K562 (cell line): ENCODE measurements around the gene EPHA2. TPM values are rescaled to one million over a fixed set of nuclear protein-coding genes. Genes with fewer than 3 reads are reported as not detected.

Experiments
- ATF7 ChIP-seq: fragments of 450-650 bp; IDR thresholded peaks from 2 replicates; pipeline ENCODE4 v1.7.1; 2014; ENCODE audit warnings: mild to moderate bottlenecking, moderate library complexity
- CBFB ChIP-seq: sonication (generic); formaldehyde crosslinking; IDR thresholded peaks from 2 replicates; pipeline ENCODE4 v1.4.0; 2020; ENCODE audit warnings: mild to moderate bottlenecking, missing genetic modification reagents
- CCNT2 ChIP-seq: IDR thresholded peaks from 2 replicates; pipeline ENCODE4 v1.6.1; 2011; ENCODE audit warnings: borderline replicate concordance, low read depth, mild to moderate bottlenecking, moderate library complexity, mixed read lengths, low read length; ENCODE audit not compliant: insufficient read length; ENCODE audit errors: extremely low read depth
- EP300 ChIP-seq: IDR thresholded peaks from 2 replicates; pipeline ENCODE4 v1.6.1; 2012; ENCODE audit warnings: low read length, improper control_type of control experiment
- HNRNPUL1 ChIP-seq: fragments of 200-400 bp; formaldehyde crosslinking; IDR thresholded peaks from 2 replicates; pipeline ENCODE4 v1.6.1; 2017; ENCODE audit warnings: low read length
- KDM1A ChIP-seq, 2 experiments: fragments of 450-650 bp; IDR thresholded peaks; 2 replicates each; pipeline ENCODE4 v1.6.1; 2016; ENCODE audit warnings: mild to moderate bottlenecking in 2 of 2
- MAX ChIP-seq: sonication (generic); formaldehyde crosslinking; IDR thresholded peaks from 2 replicates; pipeline ENCODE4 v1.9.0; 2022; ENCODE audit warnings: mild to moderate bottlenecking, missing genetic modification reagents
- MBD2 ChIP-seq: sonication (generic); IDR thresholded peaks from 2 replicates; pipeline ENCODE4 v1.6.1; 2016; ENCODE audit warnings: low read depth, borderline replicate concordance
- OTX1 ChIP-seq: fragments of 450-650 bp; formaldehyde crosslinking; IDR thresholded peaks from 2 replicates; pipeline ENCODE4 v1.4.0; 2022; ENCODE audit warnings: mild to moderate bottlenecking
- REST ChIP-seq, 2 experiments: fragments of 450-650 bp; formaldehyde crosslinking in 1 of 2; IDR thresholded peaks; 2 replicates each; pipeline versions ENCODE4 v1.4.0 to v1.6.1; 2014 to 2020; ENCODE audit warnings: mild to moderate bottlenecking in 2 of 2, borderline replicate concordance in 1 of 2, low read depth in 1 of 2
- SP1 ChIP-seq: sonication (generic); formaldehyde crosslinking; IDR thresholded peaks from 2 replicates; pipeline ENCODE4 v1.8.1; 2022; ENCODE audit warnings: mild to moderate bottlenecking, missing genetic modification reagents
- XRCC5 ChIP-seq: fragments of 200-400 bp; formaldehyde crosslinking; IDR thresholded peaks from 2 replicates; pipeline ENCODE4 v1.6.1; 2017; ENCODE audit warnings: low read depth, mild to moderate bottlenecking, low read length
- ZFP1 ChIP-seq: fragments of 450-650 bp; formaldehyde crosslinking; IDR thresholded peaks from 2 replicates; pipeline ENCODE4 v1.4.0; 2020; ENCODE audit warnings: mild to moderate bottlenecking, mixed read lengths
- ZFP91 ChIP-seq: sonication (generic); formaldehyde crosslinking; IDR thresholded peaks from 2 replicates; pipeline ENCODE4 v1.8.0; 2022; ENCODE audit warnings: mild to moderate bottlenecking, missing genetic modification reagents
- polyA plus RNA-seq, 8 experiments: library from polyadenylated mRNA; depleted of rRNA in 4 of 8; stranded (reverse) in 5 of 8; unstranded in 3 of 8; fragments of >200 nt; fragmentation: Nextera tagmentation in 2 of 8; fragmentation: Illumina TruSeq in 1 of 8; extraction: Ambion mirVana in 2 of 8; extraction: Trizol in 1 of 8; gene quantifications; 2 replicates each; pipeline versions ENCODE4 v1.2.1 to v1.2.3, GENCODE V29; 2011 to 2014; ENCODE audit warnings: inconsistent platforms in 1 of 8, missing spikeins in 1 of 8
- total RNA-seq, 7 experiments: library from RNA; depleted of rRNA in 6 of 7; stranded (reverse); fragments of >200 nt in 6 of 7; fragmentation: Illumina TruSeq in 2 of 7; extraction: Trizol in 2 of 7; gene quantifications; 2 replicates each; pipeline versions ENCODE4 v1.2.1 to v1.2.3, GENCODE V29; 2011 to 2021; ENCODE audit warnings: low replicate concordance in 1 of 7
- TF ChIP-seq, protein P1 (sequence below): sonication (generic); formaldehyde crosslinking; IDR thresholded peaks from 2 replicates; pipeline ENCODE4 v1.4.0; 2020; ENCODE audit warnings: mild to moderate bottlenecking, missing genetic modification reagents

Gene EPHA2
- total and polyA plus RNA-seq, 9 of the 15 experiments (the other 6 are each of a cell fraction or from before 2014, with no cell fraction given), result 0.04 to 0.40 (median 0.07) TPM; not detected in 4

- TF ChIP-seq REST (IDR thresholded peaks at IDR 0.05; ENCODE audit: borderline replicate concordance) (0 out of 2 replicates have a peak, but pooled peaks have one; percentile 3), REST (CRISPR knock-in tag; IDR thresholded peaks at IDR 0.05; ENCODE audit: low read depth) (no peak), ZFP1 (CRISPR knock-in tag) (no peak), OTX1 (CRISPR knock-in tag) (no peak), ATF7 (0 out of 2 replicates have a peak, but pooled peaks have one; percentile 36), MBD2 (peak; percentile 37; the same call in 1 of the 2 replicates), HNRNPUL1 (no peak), CBFB (CRISPR knock-in tag) (peak; percentile 99), XRCC5 (0 out of 2 replicates have a peak, but pooled peaks have one; percentile 45), SP1 (CRISPR knock-in tag) (peak; percentile 47), EP300 (peak; percentile 59; the same call in 1 of the 2 replicates), CCNT2 (peak; percentile 40), MAX (peak; percentile 65), ZFP91 (CRISPR knock-in tag) (no peak), KDM1A (IDR thresholded peaks at IDR 0.05) (peak; percentile 90 to 93)
- TF ChIP-seq, protein P1, sequence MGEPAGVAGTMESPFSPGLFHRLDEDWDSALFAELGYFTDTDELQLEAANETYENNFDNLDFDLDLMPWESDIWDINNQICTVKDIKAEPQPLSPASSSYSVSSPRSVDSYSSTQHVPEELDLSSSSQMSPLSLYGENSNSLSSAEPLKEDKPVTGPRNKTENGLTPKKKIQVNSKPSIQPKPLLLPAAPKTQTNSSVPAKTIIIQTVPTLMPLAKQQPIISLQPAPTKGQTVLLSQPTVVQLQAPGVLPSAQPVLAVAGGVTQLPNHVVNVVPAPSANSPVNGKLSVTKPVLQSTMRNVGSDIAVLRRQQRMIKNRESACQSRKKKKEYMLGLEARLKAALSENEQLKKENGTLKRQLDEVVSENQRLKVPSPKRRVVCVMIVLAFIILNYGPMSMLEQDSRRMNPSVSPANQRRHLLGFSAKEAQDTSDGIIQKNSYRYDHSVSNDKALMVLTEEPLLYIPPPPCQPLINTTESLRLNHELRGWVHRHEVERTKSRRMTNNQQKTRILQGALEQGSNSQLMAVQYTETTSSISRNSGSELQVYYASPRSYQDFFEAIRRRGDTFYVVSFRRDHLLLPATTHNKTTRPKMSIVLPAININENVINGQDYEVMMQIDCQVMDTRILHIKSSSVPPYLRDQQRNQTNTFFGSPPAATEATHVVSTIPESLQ (CRISPR knock-in tag), result no peak
Measured at GRCh38 chr1:16151196-16151994, 4.5 kb downstream of the EPHA2 start (continued).
